NCI-H2171 (cell line): ENCODE measurements around the gene PPP1R15B.
A peak's percentile ranks its signal among the peaks of the same experiment; 100 is the strongest.

Experiments
- DNase-seq: peaks from one replicate; lab custom pipeline; 2025; lab: John Stamatoyannopoulos, UW

Gene PPP1R15B

GRCh38 chr1:204411451-204412204 is at the start of gene PPP1R15B:
Gene PPP1R15B, minus strand, starts transcription at chr1:204411817. Its CDS starts 406 bp downstream, at chr1:204411411.
- peak; percentile 98 for DNase-seq

- no peak for DNase-seq
These were observed 48.7 kb upstream of the PPP1R15B start for GRCh38 chr1:204460346-204460745.

GRCh38 chr1:204459706-204460105 is 48.1 kb upstream of the PPP1R15B start:
- DNase-seq, result no peak

GRCh38 chr1:204457666-204458065 is 46.0 kb upstream of the PPP1R15B start:
- DNase-seq, result no peak

GRCh38 chr1:204456826-204457442 is 45.3 kb upstream of the PPP1R15B start:
- no peak for DNase-seq

GRCh38 chr1:204455831-204456145 is 44.2 kb upstream of the PPP1R15B start:
- DNase-seq, result no peak

- no peak for DNase-seq
These were observed 43.6 kb upstream of the PPP1R15B start for GRCh38 chr1:204455063-204455830.

GRCh38 chr1:204454476-204454875 is 42.9 kb upstream of the PPP1R15B start:
- DNase-seq, result no peak

- no peak for DNase-seq
These were observed 41.6 kb upstream of the PPP1R15B start for GRCh38 chr1:204453141-204453772.

- DNase-seq, result no peak
These were observed 39.9 kb upstream of the PPP1R15B start for GRCh38 chr1:204451352-204452124.

- no peak for DNase-seq
These were observed 39.0 kb upstream of the PPP1R15B start for GRCh38 chr1:204450461-204451257.

GRCh38 chr1:204449678-204450280 is 38.2 kb upstream of the PPP1R15B start:
- no peak for DNase-seq

GRCh38 chr1:204448991-204449677 is 37.5 kb upstream of the PPP1R15B start:
- no peak for DNase-seq

- no peak for DNase-seq
These were observed 36.8 kb upstream of the PPP1R15B start for GRCh38 chr1:204448344-204448964.

GRCh38 chr1:204447736-204448135 is 36.1 kb upstream of the PPP1R15B start:
- DNase-seq, result no peak

- no peak for DNase-seq
These were observed 35.6 kb upstream of the PPP1R15B start for GRCh38 chr1:204447190-204447589.

GRCh38 chr1:204446413-204447111 is 34.9 kb upstream of the PPP1R15B start:
- DNase-seq, result peak; percentile 96

GRCh38 chr1:204445860-204446412 is 34.3 kb upstream of the PPP1R15B start:
- DNase-seq, result peak; percentile 36
